ENCODE results near the gene TRPC4.
"Not testable (repeated sequence)": the region's sequence is repeated elsewhere in the genome, so short reads cannot be mapped to it uniquely, and the experiment has no call there.

Gene TRPC4

GRCh38 chr13:37811441-37811840 is 58.1 kb downstream of the TRPC4 start:
- no peak for DNase-seq

DNA sequence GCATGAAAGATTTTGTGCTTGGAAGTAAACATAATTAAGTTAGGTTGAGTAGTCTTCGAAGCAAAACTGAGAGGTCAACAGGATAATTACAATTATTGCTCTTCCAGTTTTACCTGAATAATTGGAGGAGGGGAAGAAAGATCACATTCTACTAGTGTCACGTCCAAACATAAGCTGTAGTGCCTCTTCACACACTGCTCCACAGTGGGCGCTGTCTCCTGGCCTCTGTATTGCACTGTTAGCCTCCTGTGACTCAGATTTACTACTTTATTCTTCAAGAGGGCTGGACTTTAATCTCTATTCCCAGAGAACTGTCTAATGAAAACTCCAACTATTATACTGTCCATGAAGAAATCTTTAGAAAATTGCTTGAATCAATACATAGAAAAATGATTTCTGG is 62.9 kb downstream of the TRPC4 start:
- no peak for DNase-seq

DNA sequence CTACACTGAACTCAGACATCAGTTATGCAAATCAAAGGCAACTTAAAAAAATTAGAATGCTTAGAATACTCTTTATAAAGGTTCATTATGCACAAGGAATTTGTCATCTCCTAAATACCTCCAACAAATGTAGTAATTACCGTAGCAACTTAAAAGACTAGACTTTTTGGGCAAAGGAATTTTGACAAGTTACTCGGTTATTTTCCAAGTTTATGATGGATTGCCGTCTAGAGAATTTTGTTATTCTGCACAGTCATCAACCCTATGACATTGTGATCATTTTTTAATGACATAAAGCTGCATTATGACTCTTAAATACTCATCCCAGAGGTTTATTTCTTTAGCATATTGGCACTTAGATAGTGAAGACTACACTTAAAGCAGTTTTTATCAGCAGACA is 71.9 kb downstream of the TRPC4 start:
- DNase-seq = no peak

- DNase-seq = not testable (repeated sequence)
Observed at GRCh38 chr13:37796795-37797194, 72.8 kb downstream of the TRPC4 start.

DNA sequence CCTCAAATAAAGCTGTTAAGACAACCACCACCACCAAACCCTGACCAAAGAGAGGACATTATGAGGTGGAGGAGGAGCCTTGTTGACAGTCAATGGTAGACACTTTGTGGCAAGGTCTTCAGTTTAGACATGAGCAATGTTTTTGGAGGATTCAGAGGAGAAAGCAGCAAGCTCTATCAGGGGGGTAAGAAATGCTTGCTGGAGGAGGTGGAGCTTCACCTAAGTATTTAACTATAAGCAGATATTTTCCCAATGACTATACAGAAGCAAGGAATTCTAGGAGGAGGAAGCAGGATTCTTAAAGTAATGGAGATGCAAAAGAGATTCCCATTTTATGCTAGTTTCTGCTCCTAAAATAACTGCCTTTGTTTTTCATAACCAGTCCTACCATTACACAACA is 74.2 kb downstream of the TRPC4 start:
- DNase-seq = no peak

GRCh38 chr13:37791699-37792098 is 77.9 kb downstream of the TRPC4 start:
- DNase-seq = no peak

DNA sequence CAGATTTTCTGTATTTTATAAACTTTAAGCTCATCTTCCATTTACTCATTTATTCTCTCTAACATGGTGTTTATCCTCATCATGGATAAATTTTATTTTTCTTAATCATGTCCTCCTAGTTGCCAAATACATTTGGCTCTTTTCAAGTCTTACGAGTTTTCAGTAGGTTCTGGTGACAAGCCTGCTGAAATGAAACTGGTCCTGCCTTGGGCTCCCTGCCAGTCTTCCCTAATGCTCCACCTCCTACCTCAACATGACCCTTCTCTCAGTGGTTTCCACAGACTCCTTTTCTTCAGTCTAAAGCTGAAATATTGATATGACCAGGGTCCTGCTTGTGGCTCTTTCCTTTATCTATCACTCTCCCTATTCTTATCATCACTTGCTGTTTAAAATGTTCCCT is 81.2 kb downstream of the TRPC4 start:
- no peak for DNase-seq

DNA sequence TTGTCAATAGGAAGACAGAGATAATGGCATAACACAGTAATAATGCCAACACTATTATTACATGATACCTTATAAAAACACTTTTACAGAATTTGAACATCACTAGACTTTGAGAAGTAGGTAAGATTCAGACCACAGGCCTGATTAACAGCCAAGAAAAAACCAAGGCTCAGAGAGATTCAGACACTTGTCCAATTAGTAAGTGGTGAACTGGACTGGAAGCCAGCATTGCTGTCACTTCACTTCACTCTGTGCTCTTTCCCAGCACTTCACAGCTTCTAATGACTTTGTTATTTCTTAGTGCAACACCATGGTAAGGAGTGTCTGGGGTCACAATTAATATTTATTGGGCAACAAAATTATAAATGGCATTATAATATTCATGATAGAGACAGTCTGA is 91.9 kb downstream of the TRPC4 start:
- no peak for DNase-seq

GRCh38 chr13:37775871-37776270 is 93.7 kb downstream of the TRPC4 start:
- no peak for DNase-seq

- no peak for DNase-seq
Observed at GRCh38 chr13:37772644-37773043, 96.9 kb downstream of the TRPC4 start.

DNA sequence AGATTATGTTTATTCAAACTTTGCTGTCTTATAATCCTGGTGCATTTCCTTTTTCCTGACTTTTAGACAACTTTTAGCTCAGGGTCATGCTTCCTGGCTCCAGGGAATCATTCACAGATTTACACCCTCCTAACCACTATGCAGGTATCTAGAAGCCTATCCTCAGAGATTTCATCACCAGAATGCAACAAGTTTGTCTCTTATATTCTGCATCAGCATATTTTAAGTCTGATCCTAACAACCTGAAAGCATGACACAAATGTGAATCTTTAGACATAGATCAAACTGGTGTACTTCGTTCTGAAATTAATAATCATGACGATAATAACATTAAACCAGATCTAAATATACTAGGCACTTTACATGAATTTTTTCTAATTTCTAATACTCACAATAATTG is 100.0 kb downstream of the TRPC4 start:
- DNase-seq = no peak

DNA sequence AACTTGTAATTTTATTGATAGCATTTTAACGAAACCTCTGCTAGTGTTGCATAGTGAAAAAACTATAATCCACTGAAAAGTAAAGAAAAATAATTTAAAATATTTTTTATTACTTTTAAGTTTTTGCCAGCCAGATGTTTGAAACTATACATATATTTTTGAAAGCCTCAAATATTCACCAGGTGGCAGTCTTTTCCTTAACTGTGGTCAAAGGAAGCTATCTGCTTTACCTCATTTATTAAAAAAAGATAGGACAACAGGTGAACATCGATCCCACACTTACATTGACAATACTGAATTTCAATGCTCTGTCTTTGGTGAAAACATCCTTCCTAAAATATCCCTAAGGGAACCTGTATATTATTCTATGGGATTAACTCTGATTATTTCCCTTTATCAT is 100.5 kb downstream of the TRPC4 start:
- DNase-seq = no peak

DNA sequence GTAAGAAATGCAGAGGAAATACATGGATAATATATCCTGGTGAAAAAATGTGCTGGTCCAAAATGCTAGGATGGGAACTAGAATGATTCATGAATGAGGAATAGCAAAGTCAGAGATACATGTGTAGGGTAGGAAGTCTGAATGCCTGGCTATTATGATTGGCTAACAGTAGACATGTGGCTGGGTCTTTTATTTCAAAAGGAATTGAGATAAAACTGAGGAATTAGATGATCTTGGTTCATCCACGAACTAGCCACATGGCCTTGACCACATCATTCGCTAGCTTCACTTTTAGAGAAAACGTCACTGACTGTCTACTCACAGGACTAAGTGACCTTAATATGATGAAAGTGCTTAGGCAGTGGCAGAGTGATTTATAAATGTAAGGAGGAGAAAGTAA is 103.1 kb downstream of the TRPC4 start:
- DNase-seq = no peak

DNA sequence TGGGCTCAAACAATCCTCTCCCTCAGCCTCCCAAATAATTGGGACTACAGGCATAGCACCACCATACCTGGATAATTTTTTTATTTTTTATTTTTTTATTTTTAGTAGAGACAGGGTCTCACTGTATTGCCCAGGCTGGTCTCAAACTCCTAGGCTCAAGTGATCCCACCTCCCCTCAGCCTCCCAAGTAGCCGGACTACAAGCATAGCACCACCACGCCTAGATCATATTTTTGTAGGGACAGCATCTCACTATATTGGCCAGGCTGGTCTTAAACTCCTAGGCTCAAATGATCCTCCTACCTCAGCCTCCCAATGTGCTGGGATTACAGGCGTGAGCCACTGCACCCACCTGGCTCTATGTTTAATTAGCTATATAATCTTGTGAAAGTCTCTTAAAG is 114.2 kb downstream of the TRPC4 start:
- DNase-seq = no peak

DNA sequence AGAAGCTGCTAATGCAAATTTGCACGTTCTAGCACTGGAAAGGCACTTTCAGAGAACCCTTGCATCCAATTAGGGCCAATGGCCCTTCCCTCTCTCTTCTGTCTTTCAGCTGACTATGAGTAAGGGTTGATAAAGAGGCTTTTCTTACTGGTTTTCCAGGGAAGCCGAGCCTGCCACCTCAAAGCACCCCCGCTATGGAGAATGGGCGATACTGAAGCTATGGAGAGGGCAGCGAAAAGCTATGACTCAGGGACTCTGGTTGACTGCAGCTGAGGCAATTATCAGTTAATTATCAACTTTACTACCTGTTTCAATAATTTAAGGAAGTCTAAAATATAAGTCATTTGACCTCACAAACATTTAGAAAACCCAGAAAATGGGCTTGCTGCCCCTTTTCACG is 115.8 kb downstream of the TRPC4 start:
- DNase-seq = no peak

- DNase-seq = no peak
Observed at GRCh38 chr13:37752146-37752545, 117.4 kb downstream of the TRPC4 start.

- DNase-seq = no peak
Observed at GRCh38 chr13:37751025-37751424, 118.5 kb downstream of the TRPC4 start.

- DNase-seq = no peak
Observed at GRCh38 chr13:37748913-37749312, 120.7 kb downstream of the TRPC4 start.

GRCh38 chr13:37747071-37747612 is 122.4 kb downstream of the TRPC4 start:
- DNase-seq = no peak

GRCh38 chr13:37741536-37741935 is 128.0 kb downstream of the TRPC4 start:
- DNase-seq = no peak

DNA sequence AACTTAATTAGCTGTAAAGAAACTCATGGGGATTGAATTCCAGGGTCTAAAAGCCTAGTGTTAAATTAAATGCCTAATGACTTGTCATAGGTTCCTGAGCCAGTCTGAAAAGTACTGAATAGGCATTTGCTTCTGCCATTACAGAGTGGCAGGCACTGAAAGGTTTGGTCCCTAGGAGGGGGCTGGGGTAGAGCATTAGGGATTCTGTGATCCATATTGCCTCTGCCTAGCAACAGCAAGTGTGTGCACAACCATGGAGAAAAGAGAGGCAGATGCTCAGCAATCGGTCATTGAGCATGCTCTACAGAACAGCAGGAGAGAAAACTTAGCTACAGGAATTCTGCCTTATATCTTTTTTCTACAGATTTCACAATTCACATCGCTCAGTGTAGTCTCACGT is 133.5 kb downstream of the TRPC4 start:
- no peak for DNase-seq

- DNase-seq = no peak
Observed at GRCh38 chr13:37735293-37735692, 134.3 kb downstream of the TRPC4 start.

GRCh38 chr13:37729876-37730275 is 139.7 kb downstream of the TRPC4 start:
- DNase-seq = no peak

GRCh38 chr13:37716420-37717195 is 153.0 kb downstream of the TRPC4 start:
- DNase-seq = no peak

DNA sequence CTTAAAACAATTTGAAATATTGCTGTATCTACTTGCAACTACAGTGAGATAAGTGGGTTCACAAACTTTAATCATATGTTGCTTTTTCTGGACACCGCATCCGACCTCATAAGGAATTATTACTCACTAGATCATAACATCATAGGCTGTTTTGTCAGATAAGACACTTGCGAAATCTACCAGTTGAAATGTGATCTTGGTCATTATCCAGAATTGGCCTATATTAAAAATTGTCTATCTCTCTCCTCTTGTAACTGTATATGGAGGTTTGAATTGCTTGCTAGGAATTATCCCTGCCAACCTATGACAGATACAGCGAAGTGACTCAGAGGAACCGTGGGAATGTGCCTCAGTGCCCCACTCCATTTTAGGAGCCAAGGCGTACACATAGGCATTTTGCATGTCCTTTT is 154.0 kb downstream of the TRPC4 start:
- no peak for DNase-seq

All from T1000 (cell line).